MM.1S (cell line): ENCODE measurements around the gene OR2T10.

Source experiments
- DNase-seq: peaks from one replicate; pipeline ENCODE4 v3.0.0-alpha.2; 2015
- H2AFZ ChIP-seq: fragments of 300-600 bp; sonication (generic); 2 replicates; pipeline ENCODE4 v1.6.0; 2016; ENCODE audit warnings: antibody characterized with exemption, low read length
- H3F3A ChIP-seq: fragments of 300-600 bp; sonication (generic); 2 replicates; pipeline ENCODE4 v1.6.1; 2016; ENCODE audit warnings: mild to moderate bottlenecking, antibody characterized with exemption, low read length, moderate library complexity, mixed read lengths; ENCODE audit not compliant: insufficient read depth
- H3K27ac ChIP-seq: fragments of 300-600 bp; sonication (generic); 2 replicates; pipeline ENCODE4 v1.5.1; 2016; ENCODE audit warnings: mild to moderate bottlenecking, low read length
- H3K27me3 ChIP-seq: fragments of 300-600 bp; sonication (generic); replicated peaks from 2 replicates; pipeline ENCODE4 v1.6.0; 2016; ENCODE audit warnings: low read length; ENCODE audit not compliant: insufficient read depth
- H3K36me3 ChIP-seq: fragments of 300-600 bp; sonication (generic); replicated peaks from 2 replicates; pipeline ENCODE4 v1.6.1; 2016; ENCODE audit warnings: mild to moderate bottlenecking, low read length, mixed read lengths; ENCODE audit not compliant: insufficient read depth
- H3K4me1 ChIP-seq: fragments of 300-600 bp; sonication (generic); 2 replicates; pipeline ENCODE4 v1.6.1; 2016; ENCODE audit warnings: low read length, mixed read lengths
- H3K4me2 ChIP-seq: fragments of 300-600 bp; sonication (generic); 2 replicates; pipeline ENCODE4 v1.6.0; 2016; ENCODE audit warnings: low read depth, low read length
- H3K4me3 ChIP-seq: fragments of 300-600 bp; sonication (generic); 2 replicates; pipeline ENCODE4 v1.5.1; 2016; ENCODE audit warnings: low read length, mixed read lengths
- H3K79me2 ChIP-seq: fragments of 300-600 bp; sonication (generic); 2 replicates; pipeline ENCODE4 v1.6.1; 2016; ENCODE audit warnings: mixed run types, low read length, mixed read lengths
- H3K9ac ChIP-seq: fragments of 300-600 bp; sonication (generic); 2 replicates; pipeline ENCODE4 v1.6.1; 2016; ENCODE audit warnings: low read length, mixed read lengths
- H3K9me2 ChIP-seq: fragments of 300-600 bp; sonication (generic); replicated peaks from 2 replicates; pipeline ENCODE4 v1.6.1; 2016; ENCODE audit warnings: mild to moderate bottlenecking, low read length, mixed read lengths; ENCODE audit not compliant: insufficient read depth
- H3K9me3 ChIP-seq: fragments of 300-600 bp; sonication (generic); replicated peaks from 2 replicates; pipeline ENCODE4 v1.6.1; 2016; ENCODE audit warnings: mild to moderate bottlenecking, low read length, mixed read lengths; ENCODE audit not compliant: insufficient read depth
- H4K20me1 ChIP-seq: fragments of 300-600 bp; sonication (generic); 2 replicates; pipeline ENCODE4 v1.6.1; 2016; ENCODE audit warnings: mild to moderate bottlenecking, low read length, moderate library complexity, mixed read lengths; ENCODE audit not compliant: insufficient read depth
- CTCF ChIP-seq: fragments of 300-600 bp; sonication (generic); IDR thresholded peaks from 2 replicates; pipeline ENCODE4 v1.5.1; 2016; ENCODE audit warnings: antibody characterized with exemption, low read length, mixed read lengths
- EZH2 ChIP-seq: fragments of 300-600 bp; sonication (generic); optimal IDR thresholded peaks from 2 replicates; pipeline ENCODE3; 2017; ENCODE audit warnings: low read depth, mild to moderate bottlenecking, antibody characterized with exemption, low read length, mixed read lengths
- EZH2phosphoT487 ChIP-seq: fragments of 300-600 bp; sonication (generic); IDR thresholded peaks from 2 replicates; pipeline ENCODE4 v1.6.1; 2018; ENCODE audit warnings: antibody characterized with exemption, low read length

OR2T10 gene

GRCh38 chr1:248625971-248626370 is 28.5 kb upstream of the OR2T10 start:
- no peak overlapping the region for H2AFZ ChIP-seq
- no peaks in the 10 kb centered on the region for H3F3A ChIP-seq
- H3K9ac ChIP-seq: no peak overlapping the region
- H3K9me3 ChIP-seq: no peaks in the 10 kb centered on the region
- H3K27me3 ChIP-seq: no peaks in the 10 kb centered on the region
- no peaks in the 10 kb centered on the region for H3K4me1 ChIP-seq
- no peak for DNase-seq
- no peaks in the 10 kb centered on the region for H3K79me2 ChIP-seq
- no peaks in the 10 kb centered on the region for H3K36me3 ChIP-seq
- TF ChIP-seq EZH2phosphoT487 (no peak), CTCF (no peak), EZH2 (no peak)
- H3K4me2 ChIP-seq: no peak overlapping the region
- no peaks in the 10 kb centered on the region for H3K9me2 ChIP-seq
- no peaks in the 10 kb centered on the region for H4K20me1 ChIP-seq
- no peak overlapping the region for H3K4me3 ChIP-seq
- no peak overlapping the region for H3K27ac ChIP-seq

GRCh38 chr1:248625166-248625565 is 27.7 kb upstream of the OR2T10 start:
- Histone ChIP-seq H3K4me3 (no peak overlapping the region), H3K9me2 (no peaks in the 10 kb centered on the region), H3K9ac (no peak overlapping the region), H4K20me1 (no peaks in the 10 kb centered on the region), H2AFZ (no peak overlapping the region), H3F3A (no peaks in the 10 kb centered on the region), H3K4me2 (no peak overlapping the region), H3K9me3 (no peaks in the 10 kb centered on the region), H3K36me3 (no peaks in the 10 kb centered on the region), H3K27me3 (no peaks in the 10 kb centered on the region), H3K79me2 (no peaks in the 10 kb centered on the region), H3K4me1 (no peaks in the 10 kb centered on the region), H3K27ac (no peak overlapping the region)
- DNase-seq: no peak
- no peak for TF ChIP-seq EZH2
- no peak for TF ChIP-seq EZH2phosphoT487
- no peak for TF ChIP-seq CTCF

- H3K27ac ChIP-seq: no peak overlapping the region
- peak; percentile 30 for DNase-seq
- H3K4me3 ChIP-seq: no peak overlapping the region
- no peaks in the 10 kb centered on the region for H3K4me1 ChIP-seq
- H3K27me3 ChIP-seq: no peaks in the 10 kb centered on the region
- no peaks in the 10 kb centered on the region for H3K9me3 ChIP-seq
- no peak overlapping the region for H3K9ac ChIP-seq
- no peaks in the 10 kb centered on the region for H3K9me2 ChIP-seq
- H2AFZ ChIP-seq: no peak overlapping the region
- H3K36me3 ChIP-seq: no peaks in the 10 kb centered on the region
- H3F3A ChIP-seq: no peaks in the 10 kb centered on the region
- no peak overlapping the region for H3K4me2 ChIP-seq
- no peak for TF ChIP-seq EZH2phosphoT487
- TF ChIP-seq CTCF: peak; percentile 49
- H4K20me1 ChIP-seq: no peaks in the 10 kb centered on the region
- no peaks in the 10 kb centered on the region for H3K79me2 ChIP-seq
These were observed 25.1 kb upstream of the OR2T10 start for GRCh38 chr1:248622570-248623001.
